D721Med (cell line): ENCODE data around the gene MTNR1A.

Source experiments
- DNase-seq: peaks from one replicate; pipeline ENCODE4 v3.0.0; 2011; ENCODE audit warnings: low spot score; ENCODE audit not compliant: insufficient read length
- FAIRE-seq: peaks from 2 replicates; lab custom pipeline; 2011; peaks lifted over from hg19 to GRCh38; lab: Jason Lieb, UNC
- TF ChIP-seq, protein P1 (sequence below): IDR thresholded peaks from 2 replicates; pipeline ENCODE4 v1.5.1; 2012; ENCODE audit warnings: mild to moderate bottlenecking, control low read depth; ENCODE audit not compliant: insufficient read depth; ENCODE audit errors: missing control alignments

MTNR1A gene

DNA sequence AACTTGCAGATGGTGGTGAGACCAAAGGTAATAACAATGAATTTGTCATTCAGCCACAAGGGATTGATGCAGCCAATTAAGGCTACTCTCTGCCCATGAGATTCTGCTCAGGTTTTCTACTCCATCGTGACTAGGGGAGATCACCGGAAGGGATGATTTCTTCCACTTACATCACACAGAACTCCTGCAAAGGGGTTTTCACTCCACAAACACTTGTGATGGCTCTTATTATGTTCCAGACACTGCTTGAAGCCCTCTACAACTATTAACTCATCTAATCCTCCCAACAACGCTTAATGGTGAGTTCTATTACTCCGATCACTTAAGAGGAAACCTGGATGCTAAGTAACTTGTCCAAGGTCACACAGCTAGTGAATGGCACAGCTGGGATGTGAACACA is 55.9 kb downstream of the MTNR1A start:
- no peak for DNase-seq
- FAIRE-seq = no peak
- TF ChIP-seq, protein P1, sequence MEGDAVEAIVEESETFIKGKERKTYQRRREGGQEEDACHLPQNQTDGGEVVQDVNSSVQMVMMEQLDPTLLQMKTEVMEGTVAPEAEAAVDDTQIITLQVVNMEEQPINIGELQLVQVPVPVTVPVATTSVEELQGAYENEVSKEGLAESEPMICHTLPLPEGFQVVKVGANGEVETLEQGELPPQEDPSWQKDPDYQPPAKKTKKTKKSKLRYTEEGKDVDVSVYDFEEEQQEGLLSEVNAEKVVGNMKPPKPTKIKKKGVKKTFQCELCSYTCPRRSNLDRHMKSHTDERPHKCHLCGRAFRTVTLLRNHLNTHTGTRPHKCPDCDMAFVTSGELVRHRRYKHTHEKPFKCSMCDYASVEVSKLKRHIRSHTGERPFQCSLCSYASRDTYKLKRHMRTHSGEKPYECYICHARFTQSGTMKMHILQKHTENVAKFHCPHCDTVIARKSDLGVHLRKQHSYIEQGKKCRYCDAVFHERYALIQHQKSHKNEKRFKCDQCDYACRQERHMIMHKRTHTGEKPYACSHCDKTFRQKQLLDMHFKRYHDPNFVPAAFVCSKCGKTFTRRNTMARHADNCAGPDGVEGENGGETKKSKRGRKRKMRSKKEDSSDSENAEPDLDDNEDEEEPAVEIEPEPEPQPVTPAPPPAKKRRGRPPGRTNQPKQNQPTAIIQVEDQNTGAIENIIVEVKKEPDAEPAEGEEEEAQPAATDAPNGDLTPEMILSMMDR = no peak

DNA sequence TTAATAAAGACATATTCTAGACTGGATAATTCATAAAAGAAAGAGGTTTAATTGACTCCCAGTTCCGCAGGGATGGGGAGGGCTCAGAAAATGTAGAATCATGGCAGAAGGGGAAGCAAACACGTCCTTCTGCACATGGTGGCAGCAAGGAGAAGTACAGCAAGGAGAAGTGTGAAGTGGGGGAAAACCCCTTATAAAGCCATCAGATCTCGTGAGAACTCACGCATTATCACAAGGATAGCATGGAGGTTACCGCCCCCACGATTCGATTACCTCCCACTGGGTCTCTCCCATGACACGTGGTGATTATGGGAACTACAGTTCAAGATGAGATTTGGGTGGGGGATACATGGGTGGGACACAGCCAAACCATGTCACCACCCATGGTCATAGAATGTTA is 58.3 kb downstream of the MTNR1A start:
- TF ChIP-seq, protein P1 = no peak
- FAIRE-seq (no peak), DNase-seq (no peak)

DNA sequence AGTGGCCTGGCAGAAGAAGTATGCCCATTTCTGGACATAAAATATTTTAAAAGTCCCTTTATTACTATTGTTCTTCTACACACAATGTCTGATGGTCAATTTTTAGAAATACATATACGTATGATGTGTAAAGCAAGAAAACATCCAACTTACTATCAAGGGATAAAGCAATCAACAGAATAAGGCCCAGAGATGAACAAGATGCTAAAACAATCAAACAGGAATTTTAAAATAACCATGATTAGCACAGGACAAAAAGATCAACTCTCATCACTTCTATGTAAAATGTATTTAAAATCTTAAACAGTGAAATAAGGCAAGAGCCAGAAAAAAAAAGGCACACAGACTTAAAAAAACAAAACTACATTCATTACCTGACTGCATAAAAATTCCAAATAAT is 60.9 kb downstream of the MTNR1A start:
- TF ChIP-seq, protein P1 = no peak
- DNase-seq (no peak), FAIRE-seq (no peak)

DNA sequence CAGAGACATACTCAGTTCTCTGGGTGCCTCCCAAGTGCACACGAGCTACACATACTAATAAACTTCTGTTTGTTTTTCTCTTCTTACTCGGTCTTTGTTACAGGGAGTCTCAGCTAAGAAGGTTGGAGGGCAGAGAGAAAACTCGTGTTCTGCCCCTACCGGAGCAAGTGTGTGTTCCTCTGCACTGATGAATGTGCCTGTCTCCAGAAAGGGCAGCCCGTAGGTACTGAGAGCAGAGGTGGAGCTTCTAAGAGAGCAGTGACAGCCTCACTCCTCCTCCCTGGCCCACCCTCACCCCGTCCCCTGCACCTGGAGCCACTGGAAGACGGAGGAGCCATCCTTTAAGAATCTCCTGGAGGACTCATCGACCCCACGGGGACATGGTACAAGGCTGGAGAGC is 67.6 kb downstream of the MTNR1A start:
- DNase-seq (no peak), FAIRE-seq (no peak)
- TF ChIP-seq, protein P1 = no peak

DNA sequence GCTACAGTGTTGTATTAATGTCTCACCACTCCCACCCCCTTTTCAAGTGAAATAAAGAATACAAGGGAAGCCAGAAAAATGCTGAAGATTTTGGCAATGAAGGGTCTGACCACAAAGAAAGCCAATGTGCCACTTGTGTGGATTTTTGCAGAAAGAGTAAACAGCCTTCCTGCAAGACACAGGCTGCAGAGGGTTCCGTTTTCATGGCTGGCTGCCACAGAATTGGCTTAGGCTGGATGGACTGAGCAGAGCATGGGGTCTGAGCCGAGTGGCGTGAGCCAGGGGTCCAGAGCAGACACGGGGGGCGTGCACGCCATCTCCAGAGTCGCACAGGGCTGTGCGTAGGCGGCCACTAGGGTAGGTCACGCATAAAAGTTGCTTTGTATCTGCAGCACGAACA is 69.2 kb downstream of the MTNR1A start:
- TF ChIP-seq, protein P1 = no peak
- FAIRE-seq (no peak), DNase-seq (no peak)

DNA sequence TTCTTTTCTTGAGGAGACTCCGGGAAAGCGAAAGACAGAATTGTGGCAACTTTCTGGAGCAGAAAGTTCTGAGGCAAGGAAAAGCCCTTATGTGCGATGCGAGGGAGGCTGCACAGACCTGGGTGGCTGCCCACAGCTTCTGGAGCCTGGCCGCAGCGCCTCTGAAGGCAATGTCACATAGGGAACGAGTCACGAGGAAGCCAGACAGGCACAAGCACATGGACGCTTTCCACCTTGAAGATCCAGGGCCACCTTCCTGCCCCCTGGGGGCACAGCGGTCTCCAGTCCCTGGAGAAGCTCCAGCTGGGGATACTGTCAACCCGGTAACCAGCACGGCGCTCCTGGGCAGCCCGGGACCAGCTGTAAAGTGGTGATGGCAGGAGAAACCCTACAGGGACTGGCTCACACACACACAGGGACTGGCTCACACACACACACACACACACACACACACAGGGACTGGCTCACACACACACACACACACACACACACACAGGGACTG is 69.8 kb downstream of the MTNR1A start:
- DNase-seq = no peak
- TF ChIP-seq, protein P1 = no peak
- no peak for FAIRE-seq

DNA sequence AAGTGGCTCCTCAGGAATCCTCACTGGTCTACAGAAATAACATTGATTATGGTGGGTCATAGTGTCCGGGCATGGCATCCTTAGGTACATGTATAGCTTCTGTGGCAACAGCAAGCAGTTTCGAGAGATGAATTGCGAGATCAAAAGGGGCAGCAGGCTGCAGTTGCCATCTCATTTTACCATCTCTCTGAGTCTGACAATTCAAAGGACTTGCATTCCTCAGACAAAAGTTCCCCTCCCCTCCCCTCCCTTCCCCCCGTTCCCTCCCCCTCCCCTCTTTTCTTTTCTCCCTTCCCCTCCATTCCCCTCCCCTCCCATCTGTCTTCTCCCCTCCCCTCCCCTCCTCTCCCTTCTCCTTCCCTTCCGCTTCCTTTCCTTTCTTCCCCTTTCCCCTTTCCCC is 70.2 kb downstream of the MTNR1A start:
- FAIRE-seq = no peak
- TF ChIP-seq, protein P1 = no peak
- DNase-seq = no peak
